Caco-2 (cell line): ENCODE measurements around the gene PALM. TPM values are rescaled to one million over a fixed set of nuclear protein-coding genes. Genes with fewer than 3 reads are reported as not detected.

Experiments
- BruUV-seq: library from RNA; stranded (reverse); fragments of 400-500 nt; replicated peaks from 2 replicates; lab custom pipeline; 2021; lab: Mats Ljungman, UMichigan
- CTCF ChIA-PET: fragments of 300-600 bp; sonication (Branson Sonifier 250); formaldehyde crosslinking; loops from one replicate; lab custom pipeline; 2022; ENCODE audit warnings: antibody characterized with exemption; lab: Charles Lee
- POLR2A ChIA-PET: fragments of 300-600 bp; sonication (Branson Sonifier 250); formaldehyde crosslinking; loops from one replicate; lab custom pipeline; 2022; ENCODE audit warnings: antibody characterized with exemption; lab: Charles Lee
- DNase-seq, 2 experiments: peaks; one replicate each; pipeline versions ENCODE4 v3.0.0 to v3.0.0-alpha.2; 2020 to 2022
- H3K27me3 ChIP-seq: replicated peaks from 2 replicates; pipeline ENCODE4 v1.6.0; 2011; ENCODE audit warnings: low read length; ENCODE audit not compliant: control insufficient read depth, insufficient read depth
- H3K36me3 ChIP-seq: 2 replicates; pipeline ENCODE4 v1.5.1; 2011; ENCODE audit warnings: low read length; ENCODE audit not compliant: control insufficient read depth, insufficient read depth
- H3K4me1 ChIP-seq: fragments of 250-450 bp; sonication (Bioruptor Pico); 2 replicates; pipeline ENCODE4 v1.5.1; 2020; ENCODE audit warnings: mild to moderate bottlenecking
- H3K4me3 ChIP-seq: 2 replicates; pipeline ENCODE4 v1.5.1; 2011; ENCODE audit warnings: low read depth, mild to moderate bottlenecking, control low read depth, low read length
- H3K9me3 ChIP-seq: fragments of 250-450 bp; sonication (Bioruptor Pico); 2 replicates; pipeline ENCODE4 v1.5.1; 2020; ENCODE audit warnings: mild to moderate bottlenecking, moderate library complexity
- H3K27ac Mint-ChIP-seq: one replicate; pipeline ENCODE4 v1.8.0; 2022; ENCODE audit warnings: mixed read lengths; ENCODE audit not compliant: unreplicated experiment
- H3K27me3 Mint-ChIP-seq: one replicate; pipeline ENCODE4 v1.8.0; 2022; ENCODE audit warnings: mixed read lengths; ENCODE audit not compliant: insufficient read depth, unreplicated experiment
- H3K36me3 Mint-ChIP-seq: one replicate; pipeline ENCODE4 v1.8.0; 2022; ENCODE audit warnings: mild to moderate bottlenecking, mixed read lengths; ENCODE audit not compliant: insufficient read depth, unreplicated experiment
- H3K4me1 Mint-ChIP-seq: one replicate; pipeline ENCODE4 v1.8.0; 2022; ENCODE audit warnings: low read depth, mixed read lengths; ENCODE audit not compliant: unreplicated experiment
- H3K4me3 Mint-ChIP-seq: one replicate; pipeline ENCODE4 v1.8.0; 2022; ENCODE audit warnings: mild to moderate bottlenecking, moderate library complexity, mixed read lengths; ENCODE audit not compliant: unreplicated experiment
- H3K9me3 Mint-ChIP-seq: one replicate; pipeline ENCODE4 v1.8.0; 2022; ENCODE audit warnings: mixed read lengths; ENCODE audit not compliant: unreplicated experiment
- CTCF ChIP-seq, 2 experiments: fragments of 200-600 bp in 1 of 2; IDR thresholded peaks; 1 replicate in 1 of 2; 2 replicates in 1 of 2; pipeline versions ENCODE4 v1.5.1 to v1.8.0; 2011 to 2022; ENCODE audit warnings: antibody characterized with exemption in 1 of 2, control low read depth in 1 of 2, inconsistent platforms in 1 of 2, low read depth in 1 of 2, low read length in 1 of 2, mild to moderate bottlenecking in 1 of 2, moderate library complexity in 1 of 2; ENCODE audit not compliant: insufficient read depth in 1 of 2, severe bottlenecking in 1 of 2, unreplicated experiment in 1 of 2
- intact Hi-C: fragments of 100-400 bp; cut with micrococcal nuclease; formaldehyde crosslinking; loops from one replicate; pipeline ENCODE4 v1.10.0; 2022; ENCODE audit not compliant: unreplicated experiment
- total RNA-seq: library from RNA; stranded (reverse); gene quantifications from 2 replicates; pipeline ENCODE4 v1.2.3, GENCODE V29; 2022

PALM gene
- total RNA-seq, 1 experiment from 2014 or later: 16.1 TPM

- Mint-ChIP-seq H3K9me3 (no peaks in the 10 kb centered on the region), H3K27me3 (no peaks in the 10 kb centered on the region), H3K36me3 (no peaks in the 10 kb centered on the region), H3K4me3 (no peak overlapping the region), H3K27ac (no peak overlapping the region), H3K4me1 (no peaks in the 10 kb centered on the region)
- Histone ChIP-seq H3K4me3 (no peak overlapping the region), H3K27me3 (no peaks in the 10 kb centered on the region), H3K36me3 (no peaks in the 10 kb centered on the region), H3K9me3 (no peaks in the 10 kb centered on the region), H3K4me1 (no peaks in the 10 kb centered on the region)
- ChIA-PET POLR2A (no interaction called here), CTCF (no interaction called here)
- intact Hi-C loops: no loop called here
- DNase-seq: no peak
- TF ChIP-seq CTCF (IDR thresholded peaks at IDR 0.05; ENCODE audit: insufficient read depth in 1 of 2, low read depth in 1 of 2, low read length in 1 of 2, severe bottlenecking in 1 of 2, unreplicated experiment in 1 of 2): no peak
- BruUV-seq: no TSS peak
Measured at GRCh38 chr19:703329-703650, 5.4 kb upstream of the PALM start.

- Histone ChIP-seq H3K27me3 (no peaks in the 10 kb centered on the region), H3K36me3 (no peaks in the 10 kb centered on the region), H3K4me3 (no peak overlapping the region), H3K9me3 (no peaks in the 10 kb centered on the region), H3K4me1 (no peaks in the 10 kb centered on the region)
- no TSS peak for BruUV-seq
- no peaks in the 10 kb centered on the region for H3K27me3 Mint-ChIP-seq
- ChIA-PET POLR2A (no interaction called here), CTCF (interaction anchor here (1.2 kb wide), 1 partner anchor 30 kb away, joined by 4 read pairs; no protein-coding TSS in a partner anchor)
- H3K4me3 Mint-ChIP-seq: no peak overlapping the region
- intact Hi-C loops: no loop called here
- no peaks in the 10 kb centered on the region for H3K9me3 Mint-ChIP-seq
- no peak for TF ChIP-seq CTCF (IDR thresholded peaks at IDR 0.05; ENCODE audit: insufficient read depth in 1 of 2, low read depth in 1 of 2, low read length in 1 of 2, severe bottlenecking in 1 of 2, unreplicated experiment in 1 of 2)
- no peaks in the 10 kb centered on the region for H3K36me3 Mint-ChIP-seq
- H3K4me1 Mint-ChIP-seq: no peaks in the 10 kb centered on the region
- H3K27ac Mint-ChIP-seq: no peak overlapping the region
- DNase-seq: peak; percentile 54 to 56
Measured at GRCh38 chr19:703651-704446, 4.9 kb upstream of the PALM start.

DNA sequence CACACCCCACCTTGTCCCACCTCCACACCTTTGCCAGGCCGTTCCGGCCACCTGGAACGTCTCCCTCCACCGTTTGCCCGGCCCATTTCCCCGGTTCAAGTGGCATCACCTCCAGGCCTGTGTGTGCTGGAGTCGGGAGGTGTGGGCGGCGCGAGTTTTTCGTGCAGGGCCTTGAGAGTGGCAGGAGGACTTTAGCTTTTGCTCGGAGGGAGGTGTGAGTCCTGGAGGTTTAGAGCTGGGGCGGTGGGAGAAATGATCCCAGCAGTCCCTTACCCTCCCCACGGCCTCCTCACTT is 4.3 kb upstream of the PALM start:
- Histone ChIP-seq H3K27me3 (no peaks in the 10 kb centered on the region), H3K4me1 (no peaks in the 10 kb centered on the region), H3K4me3 (no peak overlapping the region), H3K36me3 (no peaks in the 10 kb centered on the region), H3K9me3 (no peaks in the 10 kb centered on the region)
- intact Hi-C loops: no loop called here
- no TSS peak for BruUV-seq
- no peak for DNase-seq
- H3K27ac Mint-ChIP-seq: no peak overlapping the region
- no peaks in the 10 kb centered on the region for H3K36me3 Mint-ChIP-seq
- CTCF ChIA-PET: interaction anchor here (1.2 kb wide), 1 partner anchor 30 kb away, joined by 4 read pairs; no protein-coding TSS in a partner anchor
- no peaks in the 10 kb centered on the region for H3K4me1 Mint-ChIP-seq
- POLR2A ChIA-PET: no interaction called here
- no peaks in the 10 kb centered on the region for H3K27me3 Mint-ChIP-seq
- H3K9me3 Mint-ChIP-seq: no peaks in the 10 kb centered on the region
- H3K4me3 Mint-ChIP-seq: no peak overlapping the region
- no peak for TF ChIP-seq CTCF (IDR thresholded peaks at IDR 0.05; ENCODE audit: insufficient read depth in 1 of 2, low read depth in 1 of 2, low read length in 1 of 2, severe bottlenecking in 1 of 2, unreplicated experiment in 1 of 2)
